Hematopoietic multipotent progenitor cell (in vitro differentiated cells): Measurements from ENCODE around the gene WDR1. TPM values are rescaled to one million over a fixed set of nuclear protein-coding genes. Genes with fewer than 3 reads are reported as not detected.

Source experiments
- small RNA-seq: library from RNA; depleted of rRNA; stranded (forward); fragments of <200 nt; gene quantifications from one replicate; pipeline ENCODE3, GENCODE V24; 2012
- total RNA-seq: library from RNA; depleted of rRNA; stranded (reverse); fragments of >200 nt; gene quantifications from one replicate; pipeline ENCODE4 v1.2.3, GENCODE V29; 2012

Gene WDR1
- total RNA-seq, 1 donor: 261 TPM

Small RNA genes within 50 kb of the gene (small RNA-seq; reads per million reads assigned to genes)
- gene AC093664.1 (not detected), gene MIR3138 (not detected), gene RNA5SP155 (not detected)

Other genes with a start within 250 kb of the WDR1 start
- 3.2 TPM for gene SLC2A9, start 95.3 kb downstream of the WDR1 start, total RNA-seq